BJ (cell line): Measurements from ENCODE around the gene GPD1. TPM values are rescaled to one million over a fixed set of nuclear protein-coding genes. Genes with fewer than 3 reads are reported as not detected.
"Not testable (repeated sequence)": the region's sequence is repeated elsewhere in the genome, so short reads cannot be mapped to it uniquely, and the experiment has no call there.

Experiments
- CTCF ChIA-PET: fragments of 350-600 bp; formaldehyde crosslinking; extraction: SDS; loops from one replicate; lab custom pipeline; 2021; ENCODE audit warnings: antibody characterized with exemption, inconsistent platforms; lab: Yijun Ruan, JAX
- POLR2A ChIA-PET: fragments of 300-600 bp; sonication (Branson Sonifier 250); formaldehyde crosslinking; extraction: SDS; loops from one replicate; lab custom pipeline; 2021; ENCODE audit warnings: antibody characterized with exemption; lab: Charles Lee
- DNase-seq: peaks from one replicate; pipeline ENCODE4 v3.0.0-alpha.2; 2011; ENCODE audit warnings: low read depth
- H3K27me3 ChIP-seq: 2 replicates; pipeline ENCODE4 v1.6.0; 2011; ENCODE audit warnings: low read length; ENCODE audit not compliant: control insufficient read depth, insufficient read depth
- H3K36me3 ChIP-seq: 2 replicates; pipeline ENCODE4 v1.5.1; 2011; ENCODE audit warnings: low read length; ENCODE audit not compliant: control insufficient read depth, insufficient read depth
- H3K4me3 ChIP-seq: 2 replicates; pipeline ENCODE4 v1.5.1; 2011; ENCODE audit warnings: low read depth, mild to moderate bottlenecking, control low read depth, low read length
- CTCF ChIP-seq: IDR thresholded peaks from 2 replicates; pipeline ENCODE4 v1.5.1; 2011; ENCODE audit warnings: low read depth, mild to moderate bottlenecking, control low read depth, inconsistent platforms, low read length, moderate library complexity; ENCODE audit not compliant: insufficient read depth
- polyA plus RNA-seq: library from polyadenylated mRNA; depleted of rRNA; stranded (reverse); fragments of >200 nt; gene quantifications from 2 replicates; pipeline ENCODE4 v1.2.3, GENCODE V29; 2011

The GPD1 gene
- polyA plus RNA-seq, 1 experiment, result 0.47 TPM

DNA sequence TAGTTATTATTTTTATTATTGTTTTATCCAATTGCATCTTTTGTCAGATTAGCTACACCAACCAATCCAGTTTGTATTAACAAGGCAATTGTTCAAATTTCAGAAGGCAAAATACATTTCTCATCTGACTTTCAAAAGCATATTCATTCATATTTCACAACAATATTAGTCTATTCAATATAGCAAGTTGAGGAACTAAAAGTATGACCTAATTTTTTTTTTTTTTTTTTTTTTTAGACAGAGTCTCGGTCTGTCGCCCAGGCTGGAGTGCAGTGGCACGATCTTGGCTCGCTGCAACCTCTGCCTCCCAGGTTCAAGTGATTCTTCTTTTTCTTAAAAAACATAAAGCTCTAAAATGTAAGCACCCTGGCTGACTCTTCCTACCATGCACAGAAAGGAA is 25.5 kb downstream of the GPD1 start:
- Histone ChIP-seq H3K27me3 (no peaks in the 10 kb centered on the region), H3K4me3 (no peak overlapping the region), H3K36me3 (peaks cover 11% of the 10 kb centered on the region)
- ChIA-PET POLR2A (no interaction called here), CTCF (interaction anchor here (0.6 to 1.0 kb wide), 2 partner anchors 19 to 94 kb away, joined by 3 to 5 read pairs; no protein-coding TSS in a partner anchor)
- DNase-seq, result no peak
- no peak for TF ChIP-seq CTCF

GRCh38 chr12:50132505-50133135 is 28.8 kb downstream of the GPD1 start:
- ChIA-PET CTCF (interaction anchor here (1.3 kb wide), 1 partner anchor 58 kb away, joined by 3 read pairs; no protein-coding TSS in a partner anchor), POLR2A (no interaction called here)
- no peaks in the 10 kb centered on the region for H3K27me3 ChIP-seq
- no peak for DNase-seq
- TF ChIP-seq CTCF, result no peak
- H3K4me3 ChIP-seq, result no peak overlapping the region
- H3K36me3 ChIP-seq, result peaks cover 10% of the 10 kb centered on the region

- ChIA-PET CTCF (interaction anchor here (1.3 kb wide), 1 partner anchor 11 kb away, joined by 5 read pairs; no protein-coding TSS in a partner anchor), POLR2A (no interaction called here)
- Histone ChIP-seq H3K36me3 (no peaks in the 10 kb centered on the region; the same call in 1 of the 2 replicates), H3K27me3 (no peaks in the 10 kb centered on the region), H3K4me3 (no peak overlapping the region)
- DNase-seq, result no peak
- no peak for TF ChIP-seq CTCF
These were observed 39.2 kb downstream of the GPD1 start for GRCh38 chr12:50142993-50143392.

- no peak for DNase-seq
- Histone ChIP-seq H3K36me3 (no peaks in the 10 kb centered on the region; the same call in 1 of the 2 replicates), H3K4me3 (no peak overlapping the region), H3K27me3 (no peaks in the 10 kb centered on the region)
- TF ChIP-seq CTCF, result no peak
- POLR2A ChIA-PET, result no interaction called here
- CTCF ChIA-PET, result interaction anchor here (0.6 kb wide), 1 partner anchor 49 kb away, joined by 4 read pairs; no protein-coding TSS in a partner anchor
These were observed 41.6 kb downstream of the GPD1 start for GRCh38 chr12:50145439-50145838.

DNA sequence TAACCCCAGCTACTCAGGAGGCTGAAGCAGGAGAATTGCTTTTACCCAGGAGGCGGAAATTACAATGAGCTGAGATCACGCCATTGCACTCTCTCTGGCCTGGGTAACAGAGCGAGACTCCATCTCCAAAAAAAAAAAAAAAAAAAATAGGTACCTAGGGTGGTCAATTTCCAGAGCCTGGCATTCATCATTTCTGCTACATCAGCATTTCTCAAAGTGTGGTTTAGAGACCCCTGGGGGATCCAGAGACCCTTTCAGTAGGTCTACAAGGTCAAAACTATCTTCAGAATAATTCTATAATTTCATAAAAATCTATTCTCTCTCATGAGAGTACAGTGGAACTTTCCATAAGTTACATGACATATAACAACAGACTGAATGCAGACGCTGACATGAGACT is 43.5 kb downstream of the GPD1 start:
- no peaks in the 10 kb centered on the region for H3K27me3 ChIP-seq
- no peak overlapping the region for H3K4me3 ChIP-seq
- CTCF ChIA-PET, result interaction anchor here (0.7 to 1.2 kb wide), 3 partner anchors 10 to 52 kb away, joined by 3 to 5 read pairs (median 3); no protein-coding TSS in a partner anchor
- POLR2A ChIA-PET, result no interaction called here
- no peak for DNase-seq
- no peaks in the 10 kb centered on the region for H3K36me3 ChIP-seq
- TF ChIP-seq CTCF, result no peak

GRCh38 chr12:50148011-50148410 is 44.2 kb downstream of the GPD1 start:
- POLR2A ChIA-PET, H3K27me3 ChIP-seq, H3K4me3 ChIP-seq, DNase-seq, H3K36me3 ChIP-seq: not testable (repeated sequence)
- CTCF ChIA-PET, result interaction anchor here (0.7 to 1.2 kb wide), 3 partner anchors 11 to 52 kb away, joined by 3 to 5 read pairs (median 3); no protein-coding TSS in a partner anchor
